HepG2 (cell line): Measurements from ENCODE around the gene RITA1. TPM values are rescaled to one million over a fixed set of nuclear protein-coding genes. Genes with fewer than 3 reads are reported as not detected.
A peak's percentile ranks its signal among the peaks of the same experiment; 100 is the strongest.

Experiments used
- ATAC-seq: fragments of 200-7000 bp; cut with Tn5 transposase; 3 replicates; pipeline ENCODE4 v1.9.1; 2020; ENCODE audit warnings: mild to moderate bottlenecking, moderate library complexity
- BruUV-seq: library from RNA; stranded (reverse); fragments of 400-500 nt; replicated peaks from 2 replicates; lab custom pipeline; 2021; lab: Mats Ljungman, UMichigan
- CTCF ChIA-PET: fragments of 300-600 bp; formaldehyde crosslinking; extraction: SDS; loops from one replicate; lab custom pipeline; 2021; ENCODE audit warnings: low total read pairs, inconsistent platforms, low intra/inter-chr PET ratio; lab: Yijun Ruan, JAX
- POLR2A ChIA-PET: fragments of 350-600 bp; sonication (Branson Sonifier 250); formaldehyde crosslinking; loops from one replicate; lab custom pipeline; 2020; ENCODE audit warnings: antibody characterized with exemption, inconsistent platforms; lab: Yijun Ruan, JAX
- DNase-seq: peaks from one replicate; pipeline ENCODE4 v3.0.0-alpha.2; 2015; ENCODE audit warnings: low spot score
- FAIRE-seq: peaks from 3 replicates; lab custom pipeline; 2011; peaks lifted over from hg19 to GRCh38; lab: Jason Lieb, UNC
- H2AFZ ChIP-seq: one replicate; pipeline ENCODE4 v1.6.1; 2011; ENCODE audit warnings: low read length, inconsistent platforms
- H3K27ac ChIP-seq: fragments of 300-600 bp; 3 replicates; pipeline ENCODE4 v1.8.0; 2011; ENCODE audit warnings: mixed run types, mild to moderate bottlenecking, mixed read lengths, low read length, inconsistent platforms; ENCODE audit not compliant: insufficient read depth; ENCODE audit errors: extremely low read length
- H3K27me3 ChIP-seq, 2 experiments: fragments of 200-600 bp in 1 of 2; 2 replicates in 1 of 2; 3 replicates in 1 of 2; pipeline versions ENCODE4 v1.6.0 to v1.8.0; 2011; ENCODE audit warnings: low read length in 2 of 2, mild to moderate bottlenecking in 2 of 2, moderate library complexity in 2 of 2, inconsistent platforms in 1 of 2; ENCODE audit not compliant: insufficient read depth in 2 of 2, control insufficient read depth in 1 of 2
- H3K36me3 ChIP-seq, 2 experiments: fragments of 200-600 bp in 1 of 2; replicated peaks in 1 of 2; 2 replicates in 1 of 2; 3 replicates in 1 of 2; pipeline versions ENCODE4 v1.5.1 to v1.8.0; 2011; ENCODE audit warnings: low read length in 2 of 2, inconsistent platforms in 1 of 2; ENCODE audit not compliant: insufficient read depth in 2 of 2, control insufficient read depth in 1 of 2
- H3K4me1 ChIP-seq: 2 replicates; pipeline ENCODE4 v1.5.1; 2012; ENCODE audit warnings: low read length, inconsistent platforms; ENCODE audit not compliant: insufficient read depth
- H3K4me2 ChIP-seq: 2 replicates; pipeline ENCODE4 v1.6.0; 2011; ENCODE audit warnings: low read depth, low read length, inconsistent platforms
- H3K4me3 ChIP-seq, 3 experiments: fragments of 200-600 bp in 1 of 3; sonication (generic), shearing (Covaris generic) in 1 of 3; replicated peaks in 1 of 3; 2 replicates each; pipeline ENCODE4 v1.5.1; 2011 to 2016; ENCODE audit warnings: low read length in 3 of 3, inconsistent platforms in 2 of 3, low read depth in 2 of 3, mild to moderate bottlenecking in 2 of 3, control low read depth in 1 of 3, mixed read lengths in 1 of 3; ENCODE audit not compliant: insufficient read depth in 1 of 3
- H3K79me2 ChIP-seq: one replicate; pipeline ENCODE4 v1.6.1; 2011; ENCODE audit warnings: low read length, inconsistent platforms; ENCODE audit not compliant: insufficient read depth
- H3K9ac ChIP-seq: 2 replicates; pipeline ENCODE4 v1.6.0; 2011; ENCODE audit warnings: mild to moderate bottlenecking, low read depth, low read length, inconsistent platforms; ENCODE audit not compliant: insufficient read depth
- H3K9me3 ChIP-seq: 2 replicates; pipeline ENCODE4 v1.5.1; 2012; ENCODE audit warnings: mild to moderate bottlenecking, low read length
- H4K20me1 ChIP-seq: 2 replicates; pipeline ENCODE4 v1.6.0; 2011; ENCODE audit warnings: inconsistent platforms, mild to moderate bottlenecking, low read length, moderate library complexity; ENCODE audit not compliant: insufficient read depth
- AGO2 ChIP-seq: fragments of 200-400 bp; formaldehyde crosslinking; optimal IDR thresholded peaks from 2 replicates; pipeline ENCODE3; 2017; ENCODE audit warnings: mild to moderate bottlenecking, low read depth, low read length, moderate library complexity
- E2F2 ChIP-seq: sonication (generic); formaldehyde crosslinking; IDR thresholded peaks from 2 replicates; pipeline ENCODE4 v1.4.0; 2020; ENCODE audit warnings: missing genetic modification reagents, borderline replicate concordance
- ELK4 ChIP-seq: sonication (generic); formaldehyde crosslinking; IDR thresholded peaks from 2 replicates; pipeline ENCODE4 v1.9.0; 2021; ENCODE audit warnings: missing genetic modification reagents, borderline replicate concordance
- FOXK2 ChIP-seq: fragments of 450-650 bp; IDR thresholded peaks from 2 replicates; pipeline ENCODE4 v1.6.1; 2016
- GTF3A ChIP-seq: sonication (generic); formaldehyde crosslinking; conservative IDR thresholded peaks from 2 replicates; pipeline ENCODE4 v1.4.0; 2020; ENCODE audit warnings: mild to moderate bottlenecking, missing genetic modification reagents
- HMG20A ChIP-seq: IDR thresholded peaks from 2 replicates; pipeline ENCODE4 v1.6.1; 2016; ENCODE audit warnings: borderline replicate concordance
- HNRNPL ChIP-seq: fragments of 200-400 bp; formaldehyde crosslinking; IDR thresholded peaks from 2 replicates; pipeline ENCODE4 v1.6.1; 2017; ENCODE audit warnings: mild to moderate bottlenecking, low read depth, low read length
- NCOA2 ChIP-seq: sonication (generic); formaldehyde crosslinking; IDR thresholded peaks from 2 replicates; pipeline ENCODE4 v1.8.0; 2022; ENCODE audit warnings: inconsistent platforms
- SATB2 ChIP-seq: sonication (generic); formaldehyde crosslinking; IDR thresholded peaks from 2 replicates; pipeline ENCODE4 v1.5.0; 2020; ENCODE audit warnings: missing genetic modification reagents
- SIN3B ChIP-seq: fragments of 150-350 bp; IDR thresholded peaks from 2 replicates; pipeline ENCODE4 v1.6.1; 2014; ENCODE audit warnings: low read length
- ZFAT ChIP-seq: sonication (generic); formaldehyde crosslinking; conservative IDR thresholded peaks from 2 replicates; pipeline ENCODE4 v1.8.1; 2023; ENCODE audit warnings: missing genetic modification reagents, inconsistent platforms
- ZMAT5 ChIP-seq: sonication (generic); formaldehyde crosslinking; IDR thresholded peaks from 2 replicates; pipeline ENCODE4 v1.5.0; 2020; ENCODE audit warnings: mild to moderate bottlenecking, low read depth, missing genetic modification reagents, borderline replicate concordance
- ZNF383 ChIP-seq: sonication (generic); formaldehyde crosslinking; IDR thresholded peaks from 2 replicates; pipeline ENCODE4 v1.4.0; 2020; ENCODE audit warnings: missing genetic modification reagents, mild to moderate bottlenecking, borderline replicate concordance
- ZNF512 ChIP-seq: sonication (generic); formaldehyde crosslinking; IDR thresholded peaks from 2 replicates; pipeline ENCODE4 v1.4.0; 2020; ENCODE audit warnings: mild to moderate bottlenecking, missing genetic modification reagents
- ZNF674 ChIP-seq: sonication (generic); formaldehyde crosslinking; IDR thresholded peaks from 2 replicates; pipeline ENCODE4 v1.5.0; 2020; ENCODE audit warnings: low read depth, mild to moderate bottlenecking, missing genetic modification reagents
- ZNF879 ChIP-seq: sonication (generic); formaldehyde crosslinking; IDR thresholded peaks from 2 replicates; pipeline ENCODE4 v1.8.1; 2023; ENCODE audit warnings: missing genetic modification reagents
- WGBS: methylation state at CpG from one replicate; pipeline ENCODE4 v1.1.6; 2017; ENCODE audit warnings: low lambda C conversion rate; 5-methylcytosine and 5-hydroxymethylcytosine counted together
- in situ Hi-C: cut with HindIII; loops from 2 replicates; pipeline ENCODE4 v1.10.0; 2017; ENCODE audit warnings: low pct_unique_long_range_greater_than_20kb; ENCODE audit not compliant: extremely low pct_ligation_motif_present
- intact Hi-C: fragments of 100-400 bp; cut with micrococcal nuclease; formaldehyde crosslinking; loops from one replicate; pipeline ENCODE4 v1.10.0; 2022; ENCODE audit not compliant: unreplicated experiment
- polyA plus RNA-seq, 8 experiments: library from polyadenylated mRNA; depleted of rRNA in 3 of 8; stranded (reverse) in 7 of 8; unstranded in 1 of 8; fragments of >200 nt; fragmentation: Illumina TruSeq in 4 of 8; extraction: Trizol in 4 of 8; gene quantifications; 2 replicates each; pipeline versions ENCODE4 v1.2.1 to v1.2.3, GENCODE V29; 2011 to 2016; ENCODE audit warnings: low read depth in 4 of 8, missing spikeins in 1 of 8, mixed read lengths in 1 of 8; ENCODE audit not compliant: insufficient read depth in 1 of 8
- total RNA-seq, 5 experiments: library from RNA; depleted of rRNA; stranded (reverse); fragments of >200 nt; fragmentation: Illumina TruSeq; extraction: Trizol; gene quantifications; 2 replicates each; pipeline ENCODE4 v1.2.3, GENCODE V29; 2016; ENCODE audit warnings: low read depth in 1 of 5

RITA1 gene
- total and polyA plus RNA-seq, 2 of the 13 experiments (the other 11 are each of a cell fraction or from before 2014, with no cell fraction given), result 12.4 to 28.9 TPM

GRCh38 chr12:113163030-113163360, 22.5 kb upstream of the RITA1 start:
- Histone ChIP-seq H3K4me1 (no peaks in the 10 kb centered on the region), H2AFZ (no peak overlapping the region), H3K36me3 (peaks cover 43 to 79% of the 10 kb centered on the region in 2 experiments), H3K4me2 (no peak overlapping the region), H3K27ac (no peak overlapping the region), H3K9me3 (no peaks in the 10 kb centered on the region), H4K20me1 (peaks cover 4% of the 10 kb centered on the region; the same call in 1 of the 2 replicates), H3K9ac (no peak overlapping the region), H3K4me3 (no peak overlapping the region), H3K27me3 (no peaks in the 10 kb centered on the region)
- POLR2A ChIA-PET, result no interaction called here
- intact Hi-C loops, result no loop called here
- BruUV-seq, result no TSS peak
- in situ Hi-C loops, result no loop called here
- no peak for FAIRE-seq
- no peak for ATAC-seq
- WGBS, result 96% methylated on average over 5 of the region's 12 CpGs
- CTCF ChIA-PET, result no interaction called here
- TF ChIP-seq ZFAT (CRISPR knock-in tag) (no peak), AGO2 (peak; percentile 48), ZNF512 (CRISPR knock-in tag) (no peak)
- TF ChIP-seq, all 625 proteins: peak for 1
- no peaks in the 10 kb centered on the region for H3K79me2 ChIP-seq
- no peak for DNase-seq

- no TSS peak for BruUV-seq
- no peak overlapping the region for H3K4me2 ChIP-seq
- no peak overlapping the region for H3K9ac ChIP-seq
- H2AFZ ChIP-seq, result no peak overlapping the region
- FAIRE-seq, result no peak
- H3K79me2 ChIP-seq, result no peaks in the 10 kb centered on the region
- no peak overlapping the region for H3K27ac ChIP-seq
- no peak for ATAC-seq
- WGBS, result 98% methylated on average over 13 of the region's 13 CpGs
- in situ Hi-C loops, result no loop called here
- peaks cover 42 to 81% of the 10 kb centered on the region in 2 experiments; a peak in 4 of 5 replicates for H3K36me3 ChIP-seq
- intact Hi-C loops, result no loop called here
- POLR2A ChIA-PET, result no interaction called here
- CTCF ChIA-PET, result no interaction called here
- no peaks in the 10 kb centered on the region for H3K4me1 ChIP-seq
- no peak for DNase-seq
- no peaks in the 10 kb centered on the region for H3K27me3 ChIP-seq
- H3K9me3 ChIP-seq, result no peaks in the 10 kb centered on the region
- no peak overlapping the region for H3K4me3 ChIP-seq
- H4K20me1 ChIP-seq, result no peaks in the 10 kb centered on the region
- TF ChIP-seq NCOA2 (CRISPR knock-in tag), result no peak
- no peak for TF ChIP-seq ZMAT5
- TF ChIP-seq GTF3A (CRISPR knock-in tag), result no peak
- TF ChIP-seq ZNF674, result no peak
- no peak for TF ChIP-seq SATB2 (CRISPR knock-in tag)
- TF ChIP-seq ELK4 (CRISPR knock-in tag), result no peak
- no peak for TF ChIP-seq ZNF383 (CRISPR knock-in tag)
- TF ChIP-seq HMG20A (CRISPR knock-in tag), result no peak
- no peak for TF ChIP-seq E2F2
- TF ChIP-seq FOXK2, result no peak
- no peak for TF ChIP-seq SIN3B
- TF ChIP-seq HNRNPL, result no peak
- TF ChIP-seq ZNF879 (CRISPR knock-in tag), result no peak
These were observed 21.5 kb upstream of the RITA1 start for GRCh38 chr12:113164014-113164413.
